GM11168 (cell line): ENCODE results near the gene TMC3.
"Not testable (repeated sequence)": the region's sequence is repeated elsewhere in the genome, so short reads cannot be mapped to it uniquely, and the experiment has no call there.

Experiments used
- in situ Hi-C: fragments of 300-500 bp; cut with MboI; formaldehyde crosslinking; loops from one replicate; pipeline ENCODE4 v1.12.0; 2022; ENCODE audit warnings: low sequenced_read_pairs; ENCODE audit not compliant: unreplicated experiment

TMC3 gene

GRCh38 chr15:81349271-81349670 lies 24.7 kb downstream of the TMC3 start:
- in situ Hi-C loops: no loop called here

GRCh38 chr15:81348691-81349090 lies 25.3 kb downstream of the TMC3 start:
- in situ Hi-C loops: not testable (repeated sequence)

- in situ Hi-C loops: no loop called here
Measured at GRCh38 chr15:81347910-81348309, 26.1 kb downstream of the TMC3 start.

GRCh38 chr15:81346611-81347010 lies 27.4 kb downstream of the TMC3 start:
- in situ Hi-C loops: no loop called here

GRCh38 chr15:81343371-81343770 lies 30.6 kb downstream of the TMC3 start:
- in situ Hi-C loops: no loop called here

GRCh38 chr15:81341351-81341750 lies 32.7 kb downstream of the TMC3 start:
- in situ Hi-C loops: no loop called here

GRCh38 chr15:81339851-81340250 lies 34.2 kb downstream of the TMC3 start:
- in situ Hi-C loops: no loop called here

- in situ Hi-C loops: no loop called here
Measured at GRCh38 chr15:81339321-81339720, 34.7 kb downstream of the TMC3 start.

- in situ Hi-C loops: no loop called here
Measured at GRCh38 chr15:81338170-81339007, 35.6 kb downstream of the TMC3 start.

GRCh38 chr15:81337713-81338157 lies 36.3 kb downstream of the TMC3 start:
- in situ Hi-C loops: no loop called here

- in situ Hi-C loops: no loop called here
Measured at GRCh38 chr15:81337241-81337640, 36.8 kb downstream of the TMC3 start.

- in situ Hi-C loops: no loop called here
Measured at GRCh38 chr15:81336568-81336967, 37.4 kb downstream of the TMC3 start.

GRCh38 chr15:81335631-81336030 lies 38.4 kb downstream of the TMC3 start:
- in situ Hi-C loops: no loop called here

GRCh38 chr15:81334768-81335435 lies 39.1 kb downstream of the TMC3 start:
- in situ Hi-C loops: no loop called here

- in situ Hi-C loops: no loop called here
Measured at GRCh38 chr15:81333363-81333762, 40.6 kb downstream of the TMC3 start.

- in situ Hi-C loops: no loop called here
Measured at GRCh38 chr15:81332326-81332725, 41.7 kb downstream of the TMC3 start.

GRCh38 chr15:81331600-81331999 lies 42.4 kb downstream of the TMC3 start:
- in situ Hi-C loops: no loop called here

- in situ Hi-C loops: not testable (repeated sequence)
Measured at GRCh38 chr15:81331141-81331540, 42.9 kb downstream of the TMC3 start.

GRCh38 chr15:81330366-81331090 lies 43.5 kb downstream of the TMC3 start:
- in situ Hi-C loops: no loop called here

GRCh38 chr15:81329446-81329845 lies 44.6 kb downstream of the TMC3 start:
- in situ Hi-C loops: no loop called here

- in situ Hi-C loops: no loop called here
Measured at GRCh38 chr15:81327516-81327915, 46.5 kb downstream of the TMC3 start.
